ENCODE measurements around the gene MACC1. TPM values are rescaled to one million over a fixed set of nuclear protein-coding genes. Genes with fewer than 3 reads are reported as not detected.

Gene MACC1
- total RNA-seq, 1 donor from 2014 or later: not detected

GRCh38 chr7:20173828-20174227, 43.4 kb downstream of the MACC1 start:
- Mint-ChIP-seq H3K27ac (no peak overlapping the region), H3K9me3 (no peaks in the 10 kb centered on the region), H3K36me3 (ENCODE audit: low read depth) (no peaks in the 10 kb centered on the region), H3K4me3 (ENCODE audit: low read depth) (no peak overlapping the region), H3K27me3 (ENCODE audit: low read depth) (no peaks in the 10 kb centered on the region), H3K4me1 (ENCODE audit: low read depth) (no peaks in the 10 kb centered on the region)
- intact Hi-C loops (cut with micrococcal nuclease): no loop called here
- no peak for DNase-seq (ENCODE audit: low spot score)

GRCh38 chr7:20172736-20173334, 44.3 kb downstream of the MACC1 start:
- H3K36me3 Mint-ChIP-seq (ENCODE audit: low read depth): no peaks in the 10 kb centered on the region
- no peaks in the 10 kb centered on the region for H3K4me1 Mint-ChIP-seq (ENCODE audit: low read depth)
- H3K27ac Mint-ChIP-seq: no peak overlapping the region
- no peak overlapping the region for H3K4me3 Mint-ChIP-seq (ENCODE audit: low read depth)
- H3K9me3 Mint-ChIP-seq: no peaks in the 10 kb centered on the region
- intact Hi-C loops (cut with micrococcal nuclease): no loop called here
- no peak for DNase-seq (ENCODE audit: low spot score)
- no peaks in the 10 kb centered on the region for H3K27me3 Mint-ChIP-seq (ENCODE audit: low read depth)

GRCh38 chr7:20170633-20171032, 46.6 kb downstream of the MACC1 start:
- DNase-seq (ENCODE audit: low spot score): no peak
- H3K9me3 Mint-ChIP-seq: no peaks in the 10 kb centered on the region
- H3K36me3 Mint-ChIP-seq (ENCODE audit: low read depth): no peaks in the 10 kb centered on the region
- H3K27ac Mint-ChIP-seq: no peak overlapping the region
- intact Hi-C loops (cut with micrococcal nuclease): no loop called here
- H3K4me3 Mint-ChIP-seq (ENCODE audit: low read depth): no peak overlapping the region
- no peaks in the 10 kb centered on the region for H3K27me3 Mint-ChIP-seq (ENCODE audit: low read depth)
- no peaks in the 10 kb centered on the region for H3K4me1 Mint-ChIP-seq (ENCODE audit: low read depth)

GRCh38 chr7:20165146-20165510, 52.1 kb downstream of the MACC1 start:
- Mint-ChIP-seq H3K27me3 (ENCODE audit: low read depth) (no peaks in the 10 kb centered on the region), H3K27ac (no peak overlapping the region), H3K36me3 (ENCODE audit: low read depth) (no peaks in the 10 kb centered on the region), H3K4me1 (ENCODE audit: low read depth) (no peaks in the 10 kb centered on the region), H3K9me3 (no peaks in the 10 kb centered on the region), H3K4me3 (ENCODE audit: low read depth) (no peak overlapping the region)
- DNase-seq (ENCODE audit: low spot score): no peak
- intact Hi-C loops (cut with micrococcal nuclease): no loop called here

GRCh38 chr7:20164425-20165145, 52.6 kb downstream of the MACC1 start:
- H3K36me3 Mint-ChIP-seq (ENCODE audit: low read depth): no peaks in the 10 kb centered on the region
- DNase-seq (ENCODE audit: low spot score): no peak
- H3K27ac Mint-ChIP-seq: no peak overlapping the region
- intact Hi-C loops (cut with micrococcal nuclease): no loop called here
- H3K4me1 Mint-ChIP-seq (ENCODE audit: low read depth): no peaks in the 10 kb centered on the region
- H3K27me3 Mint-ChIP-seq (ENCODE audit: low read depth): no peaks in the 10 kb centered on the region
- H3K9me3 Mint-ChIP-seq: no peaks in the 10 kb centered on the region
- no peak overlapping the region for H3K4me3 Mint-ChIP-seq (ENCODE audit: low read depth)

GRCh38 chr7:20162665-20163064, 54.5 kb downstream of the MACC1 start:
- no peaks in the 10 kb centered on the region for H3K9me3 Mint-ChIP-seq
- intact Hi-C loops (cut with micrococcal nuclease): no loop called here

DNA sequence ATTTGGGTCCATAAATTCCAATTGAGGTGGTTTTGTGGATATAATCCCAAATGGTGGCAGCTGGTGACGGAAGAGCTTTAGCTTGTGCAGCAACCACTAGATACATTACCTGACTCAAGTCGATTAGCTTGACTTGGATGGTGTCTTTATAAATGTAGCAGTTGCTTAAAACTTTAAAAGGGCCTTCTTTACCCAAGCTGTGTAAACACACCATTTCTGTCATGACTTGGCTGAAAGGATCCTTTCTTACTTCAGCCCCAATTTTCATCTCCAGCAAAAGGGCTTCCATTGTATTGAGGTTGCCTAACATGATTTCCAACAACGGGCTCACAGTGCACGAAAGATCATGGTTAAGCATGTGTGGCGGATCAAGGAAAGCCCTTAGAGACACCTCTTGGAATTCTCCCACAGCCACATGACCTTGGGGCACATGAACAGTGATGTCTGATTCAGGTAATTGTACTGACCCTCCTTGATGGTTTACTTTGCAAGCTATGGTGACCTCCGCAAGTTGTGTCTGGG, 57.9 kb downstream of the MACC1 start:
- Mint-ChIP-seq H3K9me3 (no peaks in the 10 kb centered on the region), H3K27ac (no peak overlapping the region), H3K36me3 (ENCODE audit: low read depth) (no peaks in the 10 kb centered on the region), H3K4me1 (ENCODE audit: low read depth) (no peaks in the 10 kb centered on the region), H3K4me3 (ENCODE audit: low read depth) (no peak overlapping the region), H3K27me3 (ENCODE audit: low read depth) (no peaks in the 10 kb centered on the region)
- no peak for DNase-seq (ENCODE audit: low spot score)
- intact Hi-C loops (cut with micrococcal nuclease): no loop called here

More at GRCh38 chr7:20162665-20163064, 54.5 kb downstream of the MACC1 start:
- no peak for DNase-seq (ENCODE audit: low spot score)
- no peak overlapping the region for H3K27ac Mint-ChIP-seq
- H3K4me1 Mint-ChIP-seq (ENCODE audit: low read depth): no peaks in the 10 kb centered on the region
- no peaks in the 10 kb centered on the region for H3K27me3 Mint-ChIP-seq (ENCODE audit: low read depth)
- H3K4me3 Mint-ChIP-seq (ENCODE audit: low read depth): no peak overlapping the region
- H3K36me3 Mint-ChIP-seq (ENCODE audit: low read depth): no peaks in the 10 kb centered on the region

DNA sequence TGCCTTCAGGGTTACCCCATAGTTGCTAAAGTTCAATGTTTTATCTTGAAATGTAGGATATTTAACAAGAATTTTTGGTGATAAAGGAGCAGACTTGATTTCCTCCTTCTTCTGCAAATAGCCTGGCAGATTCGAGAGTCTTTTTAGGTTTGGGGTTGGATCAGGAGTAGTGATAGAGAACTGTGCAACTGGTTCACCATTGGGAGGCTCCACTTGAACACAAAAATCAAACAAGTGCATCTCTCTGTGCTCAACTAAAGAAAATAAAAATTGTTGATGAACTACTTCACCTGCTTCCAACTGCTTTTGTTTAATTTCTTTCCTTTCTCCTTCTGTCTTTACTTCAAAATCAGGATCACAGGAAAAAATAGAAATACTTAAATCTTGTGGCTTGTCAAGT, 58.5 kb downstream of the MACC1 start:
- Mint-ChIP-seq H3K27ac (no peak overlapping the region), H3K27me3 (ENCODE audit: low read depth) (no peaks in the 10 kb centered on the region), H3K4me1 (ENCODE audit: low read depth) (no peaks in the 10 kb centered on the region), H3K4me3 (ENCODE audit: low read depth) (no peak overlapping the region), H3K36me3 (ENCODE audit: low read depth) (no peaks in the 10 kb centered on the region), H3K9me3 (no peaks in the 10 kb centered on the region)
- DNase-seq (ENCODE audit: low spot score): no peak
- intact Hi-C loops (cut with micrococcal nuclease): no loop called here

GRCh38 chr7:20157456-20157855, 59.7 kb downstream of the MACC1 start:
- Mint-ChIP-seq H3K27me3 (ENCODE audit: low read depth) (no peaks in the 10 kb centered on the region), H3K4me1 (ENCODE audit: low read depth) (no peaks in the 10 kb centered on the region), H3K9me3 (no peaks in the 10 kb centered on the region), H3K4me3 (ENCODE audit: low read depth) (no peak overlapping the region), H3K27ac (no peak overlapping the region), H3K36me3 (ENCODE audit: low read depth) (no peaks in the 10 kb centered on the region)
- no peak for DNase-seq (ENCODE audit: low spot score)
- intact Hi-C loops (cut with micrococcal nuclease): no loop called here

DNA sequence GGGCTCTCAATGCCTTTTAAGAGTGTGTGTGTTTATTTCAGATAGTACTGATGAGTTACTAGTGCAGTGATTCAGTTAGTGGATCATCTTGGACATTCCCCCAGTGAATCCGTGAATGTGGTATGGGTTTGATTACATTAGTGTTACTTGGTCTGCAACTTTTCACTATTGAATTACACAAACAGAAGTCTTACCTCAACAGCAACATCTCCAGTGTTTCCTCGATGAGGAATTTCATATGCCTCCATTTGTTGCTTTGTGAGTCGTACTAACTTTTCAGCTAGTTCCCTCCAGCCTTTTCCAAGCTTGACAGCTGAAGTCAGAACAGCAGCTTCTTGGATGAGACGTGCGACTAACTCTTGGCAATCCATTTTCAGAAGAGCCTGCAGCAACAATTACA, 63.2 kb downstream of the MACC1 start:
- no peaks in the 10 kb centered on the region for H3K9me3 Mint-ChIP-seq
- intact Hi-C loops (cut with micrococcal nuclease): no loop called here
- no peak overlapping the region for H3K27ac Mint-ChIP-seq
- H3K4me3 Mint-ChIP-seq (ENCODE audit: low read depth): no peak overlapping the region
- no peaks in the 10 kb centered on the region for H3K36me3 Mint-ChIP-seq (ENCODE audit: low read depth)
- H3K4me1 Mint-ChIP-seq (ENCODE audit: low read depth): no peaks in the 10 kb centered on the region
- no peak for DNase-seq (ENCODE audit: low spot score)
- H3K27me3 Mint-ChIP-seq (ENCODE audit: low read depth): no peaks in the 10 kb centered on the region

- Mint-ChIP-seq H3K27me3 (ENCODE audit: low read depth) (no peaks in the 10 kb centered on the region), H3K36me3 (ENCODE audit: low read depth) (no peaks in the 10 kb centered on the region), H3K9me3 (no peaks in the 10 kb centered on the region), H3K4me3 (ENCODE audit: low read depth) (no peak overlapping the region), H3K4me1 (ENCODE audit: low read depth) (no peaks in the 10 kb centered on the region), H3K27ac (no peak overlapping the region)
- no peak for DNase-seq (ENCODE audit: low spot score)
- intact Hi-C loops (cut with micrococcal nuclease): no loop called here
Observed at GRCh38 chr7:20153567-20153966, 63.6 kb downstream of the MACC1 start.

DNA sequence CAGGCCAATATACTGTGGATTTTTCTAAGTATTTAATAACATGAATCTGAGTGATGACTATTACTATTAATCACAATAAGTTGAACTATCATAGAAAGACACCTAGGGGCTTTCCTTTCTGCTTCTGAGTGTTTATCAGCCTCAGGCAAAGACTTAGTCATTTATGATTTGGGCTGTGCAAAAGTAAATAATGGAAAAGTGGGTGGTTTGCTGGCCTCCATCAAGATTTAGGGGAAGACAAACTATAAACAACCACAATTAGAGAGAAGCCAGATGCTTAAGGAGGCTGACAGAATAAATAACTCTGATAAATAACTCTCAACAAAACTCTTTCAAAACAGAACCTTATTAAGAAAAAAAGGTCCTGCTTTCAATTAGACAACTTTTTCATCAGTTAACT, 64.7 kb downstream of the MACC1 start:
- intact Hi-C loops (cut with micrococcal nuclease): no loop called here

GRCh38 chr7:20151708-20152456, 65.3 kb downstream of the MACC1 start:
- Mint-ChIP-seq H3K36me3 (ENCODE audit: low read depth) (no peaks in the 10 kb centered on the region), H3K27ac (no peak overlapping the region), H3K27me3 (ENCODE audit: low read depth) (no peaks in the 10 kb centered on the region), H3K9me3 (no peaks in the 10 kb centered on the region), H3K4me1 (ENCODE audit: low read depth) (no peaks in the 10 kb centered on the region), H3K4me3 (ENCODE audit: low read depth) (no peak overlapping the region)
- DNase-seq (ENCODE audit: low spot score): no peak
- intact Hi-C loops (cut with micrococcal nuclease): no loop called here

More for the DNA sequence above, 64.7 kb downstream of the MACC1 start:
- H3K4me3 Mint-ChIP-seq (ENCODE audit: low read depth): no peak overlapping the region
- H3K27me3 Mint-ChIP-seq (ENCODE audit: low read depth): no peaks in the 10 kb centered on the region
- H3K36me3 Mint-ChIP-seq (ENCODE audit: low read depth): no peaks in the 10 kb centered on the region
- DNase-seq (ENCODE audit: low spot score): no peak
- no peaks in the 10 kb centered on the region for H3K4me1 Mint-ChIP-seq (ENCODE audit: low read depth)
- H3K27ac Mint-ChIP-seq: no peak overlapping the region
- H3K9me3 Mint-ChIP-seq: no peaks in the 10 kb centered on the region

All from activated T-helper 2 cell treated with anti-CD3 and anti-CD28 coated beads, Interferon-gamma antibody, Interleukin-2, Interleukin-4, amounts not matched to agents 10 μg/mL and 5 μg/mL and 100 μg/mL, durations not matched to agents 14 hours and 24 hours and 36 hours (primary cell).